Measurements from ENCODE around the gene HIF1A. TPM values are rescaled to one million over a fixed set of nuclear protein-coding genes. Genes with fewer than 3 reads are reported as not detected.

HIF1A gene
- total RNA-seq, 1 donor from 2014 or later, result 299 TPM

DNA sequence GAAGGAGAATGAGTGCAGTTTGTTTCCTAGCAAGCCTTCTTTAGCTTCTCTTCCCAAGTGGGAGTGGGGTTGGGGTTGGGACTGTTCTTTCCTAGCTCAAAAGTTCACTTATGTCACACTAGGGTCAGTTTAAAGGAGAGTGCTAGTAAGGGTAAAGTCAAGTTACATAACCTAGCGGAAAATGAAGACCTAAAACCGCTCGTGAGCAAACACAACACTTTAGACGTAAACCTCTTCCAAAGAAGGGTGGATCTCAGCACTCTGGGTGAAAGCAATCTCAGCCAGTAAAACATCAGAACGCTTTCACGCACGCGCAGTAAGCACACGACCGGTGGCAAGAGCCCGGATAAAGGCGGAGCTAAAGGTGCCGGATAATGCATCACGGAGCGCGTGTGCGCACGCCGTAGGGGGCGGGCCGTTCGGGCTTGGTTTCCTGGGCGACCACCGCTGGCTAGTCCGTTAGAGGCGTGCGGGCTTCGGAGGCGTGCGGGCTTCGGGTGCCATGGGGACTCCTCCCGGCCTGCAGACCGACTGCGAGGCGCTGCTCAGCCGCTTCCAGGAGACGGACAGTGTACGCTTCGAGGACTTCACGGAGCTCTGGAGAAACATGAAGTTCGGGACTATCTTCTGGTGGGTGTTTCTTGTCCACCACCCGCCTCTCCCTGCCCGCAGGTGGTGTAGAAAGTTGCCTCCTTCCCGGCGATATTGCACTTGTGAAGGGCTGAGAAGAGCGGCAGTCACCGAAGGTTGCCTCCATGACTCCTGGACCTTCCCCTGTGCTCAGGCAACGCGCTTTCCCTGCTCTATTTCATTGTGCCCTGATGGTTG, 66.9 kb downstream of the HIF1A start, which contains the start of gene SNAPC1:
Gene SNAPC1, plus strand, starts transcription at position 462 of the 828 bp plus-strand sequence. Its CDS starts 41 bp downstream, at position 503.
- Mint-ChIP-seq H3K27ac (peak within 1 kb of the TSS; percentile 98), H3K9me3 (no peaks in the 10 kb centered on the region), H3K4me3 (peak within 1 kb of the TSS; percentile 97), H3K27me3 (ENCODE audit: insufficient read depth, low read depth) (peaks cover 7% of the 10 kb centered on the region), H3K36me3 (peaks cover 7% of the 10 kb centered on the region), H3K4me1 (peaks cover 34% of the 10 kb centered on the region)
- H3K27ac ChIP-seq, result peak within 1 kb of the TSS; percentile 76
- peaks cover 48% of the 10 kb centered on the region for H3K79me2 ChIP-seq (ENCODE audit: low read depth)
- TF ChIP-seq EZH2 (IDR thresholded peaks at IDR 0.05), result no peak
- no peak for TF ChIP-seq EZH2phosphoT487 (IDR thresholded peaks at IDR 0.05)
- TF ChIP-seq, protein P1, sequence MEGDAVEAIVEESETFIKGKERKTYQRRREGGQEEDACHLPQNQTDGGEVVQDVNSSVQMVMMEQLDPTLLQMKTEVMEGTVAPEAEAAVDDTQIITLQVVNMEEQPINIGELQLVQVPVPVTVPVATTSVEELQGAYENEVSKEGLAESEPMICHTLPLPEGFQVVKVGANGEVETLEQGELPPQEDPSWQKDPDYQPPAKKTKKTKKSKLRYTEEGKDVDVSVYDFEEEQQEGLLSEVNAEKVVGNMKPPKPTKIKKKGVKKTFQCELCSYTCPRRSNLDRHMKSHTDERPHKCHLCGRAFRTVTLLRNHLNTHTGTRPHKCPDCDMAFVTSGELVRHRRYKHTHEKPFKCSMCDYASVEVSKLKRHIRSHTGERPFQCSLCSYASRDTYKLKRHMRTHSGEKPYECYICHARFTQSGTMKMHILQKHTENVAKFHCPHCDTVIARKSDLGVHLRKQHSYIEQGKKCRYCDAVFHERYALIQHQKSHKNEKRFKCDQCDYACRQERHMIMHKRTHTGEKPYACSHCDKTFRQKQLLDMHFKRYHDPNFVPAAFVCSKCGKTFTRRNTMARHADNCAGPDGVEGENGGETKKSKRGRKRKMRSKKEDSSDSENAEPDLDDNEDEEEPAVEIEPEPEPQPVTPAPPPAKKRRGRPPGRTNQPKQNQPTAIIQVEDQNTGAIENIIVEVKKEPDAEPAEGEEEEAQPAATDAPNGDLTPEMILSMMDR (IDR thresholded peaks at IDR 0.05), result no peak
- H3K4me1 ChIP-seq, result peaks cover 33% of the 10 kb centered on the region
- H3K4me3 ChIP-seq, result peak within 1 kb of the TSS; percentile 74
- no peaks in the 10 kb centered on the region for H3K27me3 ChIP-seq
- peaks cover 22% of the 10 kb centered on the region for H3F3A ChIP-seq (ENCODE audit: low read depth)
- peak within 1 kb of the TSS; percentile 96 for H2AFZ ChIP-seq (replicated peaks)
- peaks cover 34% of the 10 kb centered on the region for H4K20me1 ChIP-seq (ENCODE audit: low read depth)
- no peaks in the 10 kb centered on the region for H3K9me3 ChIP-seq (ENCODE audit: low read depth)
- DNase-seq (ENCODE audit: low spot score), result peak; percentile 100
- peaks cover 5% of the 10 kb centered on the region for H3K36me3 ChIP-seq
- peak within 1 kb of the TSS; percentile 83 for H3K4me2 ChIP-seq
- H3K9ac ChIP-seq, result peak within 1 kb of the TSS; percentile 41

DNA sequence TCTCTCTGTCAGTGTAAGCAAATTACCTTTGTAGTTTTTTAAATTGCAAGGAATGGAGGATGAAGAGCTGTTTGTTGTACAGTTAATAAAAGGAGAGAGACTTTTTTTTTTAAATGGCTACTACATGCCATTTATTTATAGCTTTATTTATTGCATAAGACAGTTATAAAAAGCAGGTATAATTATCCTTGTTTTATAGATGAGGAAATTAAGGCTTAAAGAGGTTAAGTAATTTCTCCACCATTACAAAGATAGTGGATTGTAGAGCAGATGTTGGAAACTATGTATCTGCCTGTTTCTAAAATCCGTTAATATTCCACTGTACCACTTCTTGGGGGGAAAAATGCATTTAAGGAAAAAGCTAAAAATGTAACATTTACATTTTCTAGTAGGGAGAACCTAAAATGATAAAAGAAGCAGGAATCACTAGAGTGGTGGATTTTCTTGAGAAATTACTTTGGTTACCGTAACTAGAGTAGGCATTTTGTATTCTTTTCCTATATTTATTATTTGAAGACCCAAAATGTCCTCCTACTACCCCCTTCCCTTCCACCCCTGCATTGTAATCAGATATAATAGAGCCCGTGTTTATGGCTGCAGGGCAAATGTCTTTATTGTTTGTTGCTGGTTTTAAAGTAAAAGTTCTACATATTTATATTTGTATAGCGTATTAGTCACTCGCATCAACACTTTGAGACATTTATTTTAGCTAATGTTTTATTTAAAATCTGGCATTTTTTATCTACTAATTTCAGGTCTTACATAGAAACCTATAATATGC, 69.2 kb downstream of the HIF1A start:
- H3K4me1 ChIP-seq, result peaks cover 33% of the 10 kb centered on the region
- H3K27me3 ChIP-seq, result no peaks in the 10 kb centered on the region
- Mint-ChIP-seq H3K4me1 (peaks cover 34% of the 10 kb centered on the region), H3K36me3 (peaks cover 9% of the 10 kb centered on the region), H3K27me3 (ENCODE audit: insufficient read depth, low read depth) (peaks cover 7% of the 10 kb centered on the region), H3K9me3 (no peaks in the 10 kb centered on the region), H3K4me3 (peak overlapping the region; percentile 97), H3K27ac (no peak overlapping the region)
- H3K4me3 ChIP-seq, result peak overlapping the region; percentile 74
- H2AFZ ChIP-seq (replicated peaks), result no peak overlapping the region
- H3K36me3 ChIP-seq, result peaks cover 14% of the 10 kb centered on the region
- H3K9me3 ChIP-seq (ENCODE audit: low read depth), result no peaks in the 10 kb centered on the region
- DNase-seq (ENCODE audit: low spot score), result no peak
- no peak overlapping the region for H3K9ac ChIP-seq
- H3K27ac ChIP-seq, result no peak overlapping the region
- peaks cover 34% of the 10 kb centered on the region for H4K20me1 ChIP-seq (ENCODE audit: low read depth)
- TF ChIP-seq EZH2phosphoT487 (IDR thresholded peaks at IDR 0.05), result no peak
- TF ChIP-seq EZH2 (IDR thresholded peaks at IDR 0.05), result no peak
- TF ChIP-seq, protein P1 (IDR thresholded peaks at IDR 0.05), result no peak
- peaks cover 61% of the 10 kb centered on the region for H3K79me2 ChIP-seq (ENCODE audit: low read depth)
- peaks cover 22% of the 10 kb centered on the region for H3F3A ChIP-seq (ENCODE audit: low read depth)
- H3K4me2 ChIP-seq, result peak overlapping the region; percentile 83

DNA sequence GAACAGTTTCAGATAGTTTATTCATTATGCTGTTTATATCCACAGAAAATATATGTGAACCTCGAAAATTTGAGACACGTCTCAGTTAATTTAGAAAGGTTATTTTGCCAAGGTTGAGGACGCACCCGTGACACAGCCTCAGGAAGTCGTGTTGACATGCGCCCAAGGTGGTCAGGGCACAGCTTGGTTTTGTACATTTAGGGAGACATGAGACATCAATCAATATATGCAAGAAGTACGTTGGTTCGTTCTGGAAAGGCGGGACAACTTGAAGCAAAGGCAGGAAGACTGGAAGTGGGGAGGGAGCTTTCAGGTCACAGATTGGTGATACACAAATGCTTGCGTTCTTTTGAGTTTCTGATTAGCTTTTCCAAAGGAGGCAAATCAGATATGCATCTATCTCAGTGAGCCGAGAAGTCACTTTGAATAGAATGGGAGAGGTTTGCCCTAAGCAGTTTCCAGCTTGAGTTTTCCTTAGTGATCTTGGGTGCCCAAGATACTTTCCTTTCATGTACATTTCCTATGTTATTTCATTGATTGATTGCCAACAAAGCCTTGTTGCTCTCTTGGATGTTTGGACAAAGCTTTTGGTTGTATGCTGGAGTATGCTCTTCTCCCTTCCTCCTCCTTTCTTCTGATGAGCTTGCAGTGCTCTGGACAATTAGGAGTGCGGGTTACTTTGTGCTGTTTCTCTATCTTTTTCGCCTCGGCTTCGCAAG, 70.1 kb downstream of the HIF1A start:
- TF ChIP-seq EZH2 (IDR thresholded peaks at IDR 0.05), result no peak
- TF ChIP-seq, protein P1 (IDR thresholded peaks at IDR 0.05), result no peak
- peak overlapping the region; percentile 29 for H3K27ac Mint-ChIP-seq
- H3K9me3 ChIP-seq (ENCODE audit: low read depth), result no peaks in the 10 kb centered on the region
- peak overlapping the region; percentile 74 for H3K4me3 ChIP-seq
- peak overlapping the region; percentile 50 for H3K4me3 Mint-ChIP-seq
- peaks cover 33% of the 10 kb centered on the region for H3K4me1 ChIP-seq
- H4K20me1 ChIP-seq (ENCODE audit: low read depth), result peaks cover 34% of the 10 kb centered on the region
- H3K79me2 ChIP-seq (ENCODE audit: low read depth), result peaks cover 61% of the 10 kb centered on the region
- H3K36me3 ChIP-seq, result peaks cover 14% of the 10 kb centered on the region
- H3K27ac ChIP-seq, result peak overlapping the region; percentile 72
- peaks cover 7% of the 10 kb centered on the region for H3K27me3 Mint-ChIP-seq (ENCODE audit: insufficient read depth, low read depth)
- H3K36me3 Mint-ChIP-seq, result peaks cover 14% of the 10 kb centered on the region
- H3F3A ChIP-seq (ENCODE audit: low read depth), result peaks cover 22% of the 10 kb centered on the region
- DNase-seq (ENCODE audit: low spot score), result no peak
- H3K9ac ChIP-seq, result no peak overlapping the region
- no peaks in the 10 kb centered on the region for H3K9me3 Mint-ChIP-seq
- H3K4me1 Mint-ChIP-seq, result peaks cover 34% of the 10 kb centered on the region
- H3K27me3 ChIP-seq, result no peaks in the 10 kb centered on the region
- peak overlapping the region; percentile 83 for H3K4me2 ChIP-seq
- no peak overlapping the region for H2AFZ ChIP-seq (replicated peaks)

Measured in neural progenitor cell (in vitro differentiated cells).